Endothelial cell of umbilical vein (primary cell): Measurements from ENCODE around the gene DDX27. TPM values are rescaled to one million over a fixed set of nuclear protein-coding genes. Genes with fewer than 3 reads are reported as not detected.

Experiments used
- BruUV-seq: library from RNA; stranded (reverse); fragments of 400-500 nt; replicated peaks from 2 replicates; lab custom pipeline; 2021; lab: Mats Ljungman, UMichigan
- CTCF ChIA-PET: fragments of 300-600, 350-600 bp; sonication (Branson Sonifier 250); formaldehyde crosslinking; loops from one replicate; lab custom pipeline; 2021; ENCODE audit warnings: antibody characterized with exemption, inconsistent platforms; lab: Charles Lee
- POLR2A ChIA-PET: fragments of 300-600, 350-600 bp; sonication (Branson Sonifier 250); formaldehyde crosslinking; loops from one replicate; lab custom pipeline; 2021; ENCODE audit warnings: antibody characterized with exemption, inconsistent platforms; lab: Charles Lee
- DNase-seq: peaks from one replicate; pipeline ENCODE4 v3.0.0-alpha.2; 2011; ENCODE audit warnings: low read depth, low spot score
- FAIRE-seq: peaks from 2 replicates; lab custom pipeline; 2011; peaks lifted over from hg19 to GRCh38; lab: Jason Lieb, UNC
- H2AFZ ChIP-seq: 2 replicates; pipeline ENCODE4 v1.6.0; 2012; ENCODE audit warnings: low read depth, low read length, control low read depth, inconsistent platforms
- H3K27ac ChIP-seq: 2 replicates; pipeline ENCODE4 v1.5.1; 2011; ENCODE audit warnings: low read depth, mild to moderate bottlenecking, control low read depth, low read length, moderate library complexity; ENCODE audit not compliant: insufficient read depth
- H3K27me3 ChIP-seq, 2 experiments: 2 replicates each; pipeline versions ENCODE4 v1.6.0 to v1.6.1; 2011; ENCODE audit warnings: low read length in 2 of 2, mixed read lengths in 1 of 2; ENCODE audit not compliant: control insufficient read depth in 2 of 2, insufficient read depth in 2 of 2
- H3K36me3 ChIP-seq, 2 experiments: 2 replicates in 1 of 2; 3 replicates in 1 of 2; pipeline ENCODE4 v1.5.1; 2011; ENCODE audit warnings: low read length in 2 of 2, mild to moderate bottlenecking in 1 of 2, moderate library complexity in 1 of 2; ENCODE audit not compliant: control insufficient read depth in 2 of 2, insufficient read depth in 2 of 2; ENCODE audit errors: extremely low read depth in 1 of 2
- H3K4me1 ChIP-seq: 3 replicates; pipeline ENCODE4 v1.5.1; 2011; ENCODE audit warnings: mild to moderate bottlenecking, low read length; ENCODE audit not compliant: control insufficient read depth, insufficient read depth; ENCODE audit errors: extremely low read depth
- H3K4me2 ChIP-seq: 2 replicates; pipeline ENCODE4 v1.6.1; 2011; ENCODE audit warnings: low read length, control low read depth, mixed read lengths; ENCODE audit not compliant: insufficient read depth
- H3K4me3 ChIP-seq, 3 experiments: fragments of 200-600 bp in 1 of 3; sonication (generic), shearing (Covaris generic) in 1 of 3; replicated peaks in 1 of 3; 2 replicates each; pipeline ENCODE4 v1.5.1; 2011 to 2016; ENCODE audit warnings: control low read depth in 3 of 3, low read length in 3 of 3, mild to moderate bottlenecking in 2 of 3, inconsistent platforms in 1 of 3, low read depth in 1 of 3, moderate library complexity in 1 of 3; ENCODE audit not compliant: insufficient read depth in 1 of 3
- H3K79me2 ChIP-seq: 2 replicates; pipeline ENCODE4 v1.6.0; 2012; ENCODE audit warnings: low read length, inconsistent platforms; ENCODE audit not compliant: control insufficient read depth, insufficient read depth
- H3K9ac ChIP-seq: replicated peaks from 2 replicates; pipeline ENCODE3; 2011; ENCODE audit warnings: low read length, control low read depth; ENCODE audit not compliant: insufficient read depth; ENCODE audit errors: extremely low read depth
- H3K9me1 ChIP-seq: replicated peaks from 3 replicates; pipeline ENCODE4 v1.6.0; 2011; ENCODE audit warnings: mild to moderate bottlenecking, low read length; ENCODE audit not compliant: control insufficient read depth, insufficient read depth; ENCODE audit errors: extremely low read depth
- H3K9me3 ChIP-seq: replicated peaks from 2 replicates; pipeline ENCODE4 v1.5.1; 2012; ENCODE audit warnings: low read length, inconsistent platforms; ENCODE audit not compliant: control insufficient read depth, insufficient read depth
- H4K20me1 ChIP-seq: replicated peaks from 2 replicates; pipeline ENCODE3; 2011; ENCODE audit warnings: mild to moderate bottlenecking, low read length; ENCODE audit not compliant: control insufficient read depth, insufficient read depth; ENCODE audit errors: extremely low read depth
- CTCF ChIP-seq, 2 donors: IDR thresholded peaks; 1 replicate in 1 of 2; 2 replicates in 1 of 2; pipeline ENCODE4 v1.5.1; 2011; ENCODE audit warnings: low read length in 2 of 2, mild to moderate bottlenecking in 2 of 2, moderate library complexity in 2 of 2, control low read depth in 1 of 2, inconsistent platforms in 1 of 2, low read depth in 1 of 2; ENCODE audit not compliant: insufficient read depth in 1 of 2; ENCODE audit errors: extremely low read depth in 1 of 2
- EZH2 ChIP-seq: IDR thresholded peaks from 2 replicates; pipeline ENCODE4 v1.6.1; 2012; ENCODE audit warnings: borderline replicate concordance, low read depth, mild to moderate bottlenecking, moderate library complexity, low read length, inconsistent platforms; ENCODE audit not compliant: severe bottlenecking
- FOS ChIP-seq: IDR thresholded peaks from 2 replicates; pipeline ENCODE4 v1.6.1; 2011; ENCODE audit warnings: mild to moderate bottlenecking, low read length, moderate library complexity, borderline replicate concordance; ENCODE audit not compliant: insufficient read depth
- GATA2 ChIP-seq: IDR thresholded peaks from 2 replicates; pipeline ENCODE4 v1.7.0; 2011; ENCODE audit warnings: low read depth, mild to moderate bottlenecking, moderate library complexity, mixed read lengths, low read length; ENCODE audit not compliant: insufficient read length, insufficient read depth
- JUN ChIP-seq: IDR thresholded peaks from 2 replicates; pipeline ENCODE4 v1.6.1; 2011; ENCODE audit warnings: borderline replicate concordance, low read depth; ENCODE audit not compliant: insufficient read length, insufficient read depth
- MAX ChIP-seq: IDR thresholded peaks from 2 replicates; pipeline ENCODE4 v1.6.1; 2011; ENCODE audit not compliant: insufficient read depth, insufficient read length
- MYC ChIP-seq: IDR thresholded peaks from one replicate; pipeline ENCODE4 v1.6.1; 2011; ENCODE audit warnings: mild to moderate bottlenecking, low read depth, low read length
- POLR2A ChIP-seq: IDR thresholded peaks from 2 replicates; pipeline ENCODE4 v1.6.1; 2012; ENCODE audit warnings: low read depth, mild to moderate bottlenecking, control low read depth, low read length
- POLR2AphosphoS5 ChIP-seq: IDR thresholded peaks from 2 replicates; pipeline ENCODE4 v1.6.1; 2012; ENCODE audit warnings: low read depth, mild to moderate bottlenecking, control low read depth, low read length, moderate library complexity; ENCODE audit not compliant: insufficient read depth
- dilution Hi-C: fragments of 300-500 bp; cut with MboI; formaldehyde crosslinking; loops from one replicate; pipeline ENCODE4 v1.15.0; 2019; ENCODE audit warnings: low sequenced_read_pairs; ENCODE audit not compliant: extremely low pct_ligation_motif_present
- intact Hi-C: fragments of 100-400 bp; cut with micrococcal nuclease; formaldehyde crosslinking; loops from one replicate; pipeline ENCODE4 v1.10.0; 2022
- polyA plus RNA-seq, 4 experiments: library from polyadenylated mRNA; depleted of rRNA in 3 of 4; stranded (reverse) in 3 of 4; unstranded in 1 of 4; fragments of >200 nt; gene quantifications; 2 replicates each; pipeline versions ENCODE4 v1.2.1 to v1.2.3, GENCODE V29; 2011 to 2012; ENCODE audit warnings: missing spikeins in 1 of 4
- total RNA-seq: library from RNA; stranded (reverse); gene quantifications from 2 replicates; pipeline ENCODE4 v1.2.3, GENCODE V29; 2021

The DDX27 gene
- total and polyA plus RNA-seq, 2 donors (not counting 3 experiments of a cell fraction or from before 2014, with no cell fraction given) = 24.0 to 25.7 TPM

GRCh38 chr20:49225896-49226295 is 6.7 kb downstream of the DDX27 start:
- Histone ChIP-seq H2AFZ (no peak overlapping the region), H3K4me3 (no peak overlapping the region), H4K20me1 (no peaks in the 10 kb centered on the region), H3K4me2 (no peak overlapping the region), H3K9ac (no peak overlapping the region), H3K27ac (no peak overlapping the region), H3K4me1 (no peaks in the 10 kb centered on the region), H3K27me3 (no peaks in the 10 kb centered on the region), H3K79me2 (peaks cover 3% of the 10 kb centered on the region), H3K9me1 (no peaks in the 10 kb centered on the region), H3K36me3 (peaks cover 6 to 46% of the 10 kb centered on the region in 2 experiments), H3K9me3 (no peaks in the 10 kb centered on the region)
- TF ChIP-seq JUN = no peak
- TF ChIP-seq CTCF (IDR thresholded peaks at IDR 0.05; ENCODE audit: extremely low read depth in 1 of 2, insufficient read depth in 1 of 2, low read depth in 1 of 2, low read length in 2 of 2) = no peak
- no peak for TF ChIP-seq EZH2
- no peak for TF ChIP-seq POLR2AphosphoS5
- no peak for TF ChIP-seq FOS
- TF ChIP-seq MYC = no peak
- TF ChIP-seq MAX = no peak
- TF ChIP-seq GATA2 = no peak
- no peak for TF ChIP-seq POLR2A
- ChIA-PET CTCF (interaction anchor here (0.6 kb wide), 1 partner anchor 21 kb away, joined by 3 read pairs; no protein-coding TSS in a partner anchor), POLR2A (no interaction called here)
- no peak for FAIRE-seq
- intact Hi-C loops = no loop called here
- no peak for DNase-seq
- BruUV-seq = no TSS peak
- dilution Hi-C loops = loop anchor here (10.0 kb wide), 1 partner anchor 91 kb away; no protein-coding TSS in a partner anchor
